Panc1 (cell line): Measurements from ENCODE around the gene SKP1. TPM values are rescaled to one million over a fixed set of nuclear protein-coding genes. Genes with fewer than 3 reads are reported as not detected.

Experiments used
- ATAC-seq: fragments of 200-7000 bp; cut with Tn5 transposase; 2 replicates; pipeline ENCODE4 v1.9.1; 2020; ENCODE audit warnings: mild to moderate bottlenecking, moderate library complexity
- BruUV-seq: library from RNA; stranded (reverse); fragments of 400-500 nt; replicated peaks from 2 replicates; lab custom pipeline; 2021; lab: Mats Ljungman, UMichigan
- CTCF ChIA-PET: fragments of 300-600 bp; sonication (Branson Sonifier 250); formaldehyde crosslinking; loops from one replicate; lab custom pipeline; 2022; ENCODE audit warnings: antibody characterized with exemption; lab: Charles Lee
- POLR2A ChIA-PET: fragments of 300-600 bp; sonication (Branson Sonifier 250); formaldehyde crosslinking; loops from one replicate; lab custom pipeline; 2022; ENCODE audit warnings: antibody characterized with exemption; lab: Charles Lee
- DNase-seq: peaks from one replicate; pipeline ENCODE4 v3.0.0-alpha.2; 2010; ENCODE audit warnings: low read depth, low spot score
- H3K27ac ChIP-seq: 2 replicates; pipeline ENCODE4 v1.5.1; 2011; ENCODE audit warnings: mild to moderate bottlenecking, low read length, inconsistent platforms
- H3K27me3 ChIP-seq: fragments of 200-500 bp; sonication (Bioruptor generic); 2 replicates; pipeline ENCODE4 v1.6.0; 2014; ENCODE audit warnings: low read length, inconsistent platforms; ENCODE audit not compliant: control insufficient read depth, insufficient read depth
- H3K36me3 ChIP-seq: fragments of 200-500 bp; sonication (Bioruptor generic); 2 replicates; pipeline ENCODE4 v1.5.1; 2014; ENCODE audit warnings: inconsistent platforms, mild to moderate bottlenecking, low read length, moderate library complexity; ENCODE audit not compliant: control insufficient read depth, insufficient read depth
- H3K4me1 ChIP-seq: 2 replicates; pipeline ENCODE4 v1.5.1; 2011; ENCODE audit warnings: inconsistent platforms, mild to moderate bottlenecking, low read length, moderate library complexity; ENCODE audit not compliant: control insufficient read depth, insufficient read depth
- H3K4me3 ChIP-seq, 2 experiments: 2 replicates each; pipeline ENCODE4 v1.5.1; 2011 to 2012; ENCODE audit warnings: low read depth in 2 of 2, low read length in 2 of 2, mild to moderate bottlenecking in 2 of 2, inconsistent platforms in 1 of 2, moderate library complexity in 1 of 2
- H3K9me3 ChIP-seq: fragments of 200-500 bp; sonication (Bioruptor generic); 2 replicates; pipeline ENCODE4 v1.5.1; 2014; ENCODE audit warnings: low read depth, mild to moderate bottlenecking, inconsistent platforms, low read length, moderate library complexity; ENCODE audit not compliant: control insufficient read depth, insufficient read depth
- POLR2AphosphoS5 ChIP-seq: IDR thresholded peaks from 2 replicates; pipeline ENCODE4 v1.6.1; 2012; ENCODE audit warnings: mild to moderate bottlenecking, low read depth, low read length, moderate library complexity
- SIN3A ChIP-seq: IDR thresholded peaks from 2 replicates; pipeline ENCODE4 v1.6.1; 2012; ENCODE audit warnings: low read depth, mild to moderate bottlenecking, low read length, moderate library complexity, borderline replicate concordance; ENCODE audit not compliant: insufficient read depth
- TCF7L2 ChIP-seq: IDR thresholded peaks from 2 replicates; pipeline ENCODE4 v1.6.1; 2011; ENCODE audit warnings: mild to moderate bottlenecking, low read depth, low read length, inconsistent platforms
- in situ Hi-C: cut with HindIII; loops from 2 replicates; pipeline ENCODE4 v1.10.0; 2016; ENCODE audit warnings: low sequenced_read_pairs, low pct_unique_long_range_greater_than_20kb
- intact Hi-C: fragments of 100-400 bp; cut with micrococcal nuclease; formaldehyde crosslinking; loops from one replicate; pipeline ENCODE4 v1.10.0; 2022; ENCODE audit not compliant: unreplicated experiment
- total RNA-seq: library from RNA; stranded (reverse); gene quantifications from one replicate; pipeline ENCODE4 v1.2.1, GENCODE V29; 2021; ENCODE audit not compliant: unreplicated experiment
- TF ChIP-seq, protein P1 (sequence below): fragments of 450-650 bp; IDR thresholded peaks from 2 replicates; pipeline ENCODE4 v1.5.1; 2017; ENCODE audit warnings: mild to moderate bottlenecking
- TF ChIP-seq, protein P2 (sequence below), 2 experiments: IDR thresholded peaks; 2 replicates each; pipeline ENCODE4 v1.6.1; 2011 to 2012; ENCODE audit warnings: low read depth in 2 of 2, control low read depth in 1 of 2, low read length in 1 of 2, mild to moderate bottlenecking in 1 of 2, moderate library complexity in 1 of 2; ENCODE audit not compliant: insufficient read depth in 1 of 2

SKP1 gene
- total RNA-seq, 1 experiment from 2014 or later = 301 TPM

DNA sequence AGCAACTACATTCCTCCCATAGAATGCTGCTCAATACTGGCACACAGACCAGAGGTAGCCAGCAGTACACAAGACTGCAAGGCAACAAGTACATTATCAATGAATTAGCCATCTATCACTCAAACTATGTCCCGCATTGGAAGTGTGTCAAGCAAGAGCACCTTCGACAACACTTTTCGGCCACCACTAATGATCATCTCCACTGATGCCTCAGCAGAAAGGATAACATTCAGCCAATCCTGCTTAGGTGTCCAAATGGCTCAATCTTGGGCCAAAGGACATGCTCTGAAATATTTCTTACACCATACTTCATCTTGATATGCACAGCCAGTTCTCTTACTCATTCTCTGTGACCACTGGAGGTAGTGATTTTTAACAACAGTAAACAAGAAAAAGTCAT lies 25.0 kb downstream of the SKP1 start:
- POLR2A ChIA-PET = no interaction called here
- no peak for ATAC-seq

DNA sequence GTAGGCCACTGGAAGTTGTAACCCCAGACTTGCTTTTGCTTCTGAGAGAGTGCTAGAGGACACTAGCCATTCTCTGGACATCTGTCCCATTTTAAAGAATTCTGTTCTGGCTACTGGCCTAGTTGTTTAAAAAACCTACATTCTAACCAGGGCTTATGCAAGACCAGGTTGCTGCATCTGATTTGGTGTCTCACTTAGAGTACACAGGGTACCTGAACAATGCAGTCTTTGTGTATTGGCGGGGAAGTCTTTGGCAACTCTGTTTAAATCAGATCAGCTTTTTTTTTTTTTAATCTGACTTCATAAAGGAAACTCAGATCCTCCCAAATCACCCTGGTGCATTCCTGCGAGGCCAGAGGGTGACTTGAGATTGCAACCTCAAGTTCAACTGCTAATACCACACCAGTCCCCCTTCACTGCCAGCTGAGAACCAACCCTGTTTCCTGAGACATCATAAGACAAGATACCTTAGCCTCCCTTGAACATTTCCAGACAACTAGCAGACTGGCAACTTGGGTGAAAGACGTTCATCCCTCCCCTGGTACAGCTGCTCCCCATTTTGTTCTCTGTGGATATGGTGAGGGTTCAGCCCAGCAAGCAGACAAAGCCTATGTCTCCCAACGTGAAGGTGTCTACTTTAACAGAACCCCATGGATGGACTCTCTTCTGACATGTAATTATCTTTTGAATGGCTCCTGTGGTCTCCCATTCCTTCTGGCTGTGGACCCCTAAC lies 27.0 kb downstream of the SKP1 start:
- no peak for DNase-seq
- Histone ChIP-seq H3K36me3 (peaks cover 24% of the 10 kb centered on the region), H3K4me3 (no peak overlapping the region), H3K4me1 (peaks cover 3% of the 10 kb centered on the region; the same call in 1 of the 2 replicates), H3K9me3 (no peaks in the 10 kb centered on the region), H3K27me3 (no peaks in the 10 kb centered on the region), H3K27ac (no peak overlapping the region)
- intact Hi-C loops (no loop called here), in situ Hi-C loops (no loop called here)
- BruUV-seq = no TSS peak
- TF ChIP-seq TCF7L2 = no peak
- TF ChIP-seq, protein P1, sequence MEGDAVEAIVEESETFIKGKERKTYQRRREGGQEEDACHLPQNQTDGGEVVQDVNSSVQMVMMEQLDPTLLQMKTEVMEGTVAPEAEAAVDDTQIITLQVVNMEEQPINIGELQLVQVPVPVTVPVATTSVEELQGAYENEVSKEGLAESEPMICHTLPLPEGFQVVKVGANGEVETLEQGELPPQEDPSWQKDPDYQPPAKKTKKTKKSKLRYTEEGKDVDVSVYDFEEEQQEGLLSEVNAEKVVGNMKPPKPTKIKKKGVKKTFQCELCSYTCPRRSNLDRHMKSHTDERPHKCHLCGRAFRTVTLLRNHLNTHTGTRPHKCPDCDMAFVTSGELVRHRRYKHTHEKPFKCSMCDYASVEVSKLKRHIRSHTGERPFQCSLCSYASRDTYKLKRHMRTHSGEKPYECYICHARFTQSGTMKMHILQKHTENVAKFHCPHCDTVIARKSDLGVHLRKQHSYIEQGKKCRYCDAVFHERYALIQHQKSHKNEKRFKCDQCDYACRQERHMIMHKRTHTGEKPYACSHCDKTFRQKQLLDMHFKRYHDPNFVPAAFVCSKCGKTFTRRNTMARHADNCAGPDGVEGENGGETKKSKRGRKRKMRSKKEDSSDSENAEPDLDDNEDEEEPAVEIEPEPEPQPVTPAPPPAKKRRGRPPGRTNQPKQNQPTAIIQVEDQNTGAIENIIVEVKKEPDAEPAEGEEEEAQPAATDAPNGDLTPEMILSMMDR = no peak
- TF ChIP-seq POLR2AphosphoS5 = no peak
- TF ChIP-seq, protein P2, sequence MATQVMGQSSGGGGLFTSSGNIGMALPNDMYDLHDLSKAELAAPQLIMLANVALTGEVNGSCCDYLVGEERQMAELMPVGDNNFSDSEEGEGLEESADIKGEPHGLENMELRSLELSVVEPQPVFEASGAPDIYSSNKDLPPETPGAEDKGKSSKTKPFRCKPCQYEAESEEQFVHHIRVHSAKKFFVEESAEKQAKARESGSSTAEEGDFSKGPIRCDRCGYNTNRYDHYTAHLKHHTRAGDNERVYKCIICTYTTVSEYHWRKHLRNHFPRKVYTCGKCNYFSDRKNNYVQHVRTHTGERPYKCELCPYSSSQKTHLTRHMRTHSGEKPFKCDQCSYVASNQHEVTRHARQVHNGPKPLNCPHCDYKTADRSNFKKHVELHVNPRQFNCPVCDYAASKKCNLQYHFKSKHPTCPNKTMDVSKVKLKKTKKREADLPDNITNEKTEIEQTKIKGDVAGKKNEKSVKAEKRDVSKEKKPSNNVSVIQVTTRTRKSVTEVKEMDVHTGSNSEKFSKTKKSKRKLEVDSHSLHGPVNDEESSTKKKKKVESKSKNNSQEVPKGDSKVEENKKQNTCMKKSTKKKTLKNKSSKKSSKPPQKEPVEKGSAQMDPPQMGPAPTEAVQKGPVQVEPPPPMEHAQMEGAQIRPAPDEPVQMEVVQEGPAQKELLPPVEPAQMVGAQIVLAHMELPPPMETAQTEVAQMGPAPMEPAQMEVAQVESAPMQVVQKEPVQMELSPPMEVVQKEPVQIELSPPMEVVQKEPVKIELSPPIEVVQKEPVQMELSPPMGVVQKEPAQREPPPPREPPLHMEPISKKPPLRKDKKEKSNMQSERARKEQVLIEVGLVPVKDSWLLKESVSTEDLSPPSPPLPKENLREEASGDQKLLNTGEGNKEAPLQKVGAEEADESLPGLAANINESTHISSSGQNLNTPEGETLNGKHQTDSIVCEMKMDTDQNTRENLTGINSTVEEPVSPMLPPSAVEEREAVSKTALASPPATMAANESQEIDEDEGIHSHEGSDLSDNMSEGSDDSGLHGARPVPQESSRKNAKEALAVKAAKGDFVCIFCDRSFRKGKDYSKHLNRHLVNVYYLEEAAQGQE (IDR thresholded peaks at IDR 0.05; ENCODE audit: insufficient read depth in 1 of 2, low read depth in 2 of 2, low read length in 1 of 2) = no peak
- TF ChIP-seq SIN3A = no peak
- ATAC-seq = no peak
- POLR2A ChIA-PET = interaction anchor here (0.6 kb wide), 1 partner anchor 22 kb away, joined by 3 read pairs; no protein-coding TSS in a partner anchor
- CTCF ChIA-PET = interaction anchor here (0.6 to 1.6 kb wide), 2 partner anchors 110 to 147 kb away, joined by 4 to 6 read pairs; no protein-coding TSS in a partner anchor

More for the DNA sequence above, 25.0 kb downstream of the SKP1 start:
- Histone ChIP-seq H3K9me3 (no peaks in the 10 kb centered on the region), H3K27ac (no peak overlapping the region), H3K4me3 (no peak overlapping the region), H3K4me1 (peaks cover 3% of the 10 kb centered on the region; the same call in 1 of the 2 replicates), H3K36me3 (peaks cover 26% of the 10 kb centered on the region), H3K27me3 (no peaks in the 10 kb centered on the region)
- BruUV-seq = no TSS peak
- no peak for TF ChIP-seq SIN3A
- TF ChIP-seq TCF7L2 = no peak
- TF ChIP-seq, protein P2 (IDR thresholded peaks at IDR 0.05; ENCODE audit: insufficient read depth in 1 of 2, low read depth in 2 of 2, low read length in 1 of 2) = no peak
- TF ChIP-seq, protein P1 = no peak
- TF ChIP-seq POLR2AphosphoS5 = no peak
- in situ Hi-C loops = no loop called here
- DNase-seq = no peak
- CTCF ChIA-PET = no interaction called here
- intact Hi-C loops = no loop called here
